Nephron (organoid): ENCODE data around the gene ULK4.
A peak's percentile ranks its signal among the peaks of the same experiment; 100 is the strongest.

Source experiments
- H3K27ac Mint-ChIP-seq, 3 experiments: 2 replicates each; pipeline ENCODE4 v1.8.0; 2020; ENCODE audit warnings: mixed read lengths in 3 of 3, mild to moderate bottlenecking in 2 of 3, moderate library complexity in 1 of 3
- H3K27me3 Mint-ChIP-seq: 2 replicates; pipeline ENCODE4 v1.8.0; 2021; ENCODE audit warnings: low read depth, mild to moderate bottlenecking, moderate library complexity, mixed read lengths
- H3K36me3 Mint-ChIP-seq: 2 replicates; pipeline ENCODE4 v1.8.0; 2020; ENCODE audit warnings: low read depth, mixed read lengths
- H3K4me1 Mint-ChIP-seq: 2 replicates; pipeline ENCODE4 v1.8.0; 2020; ENCODE audit warnings: mixed read lengths
- H3K4me3 Mint-ChIP-seq, 3 experiments: 2 replicates each; pipeline ENCODE4 v1.8.0; 2020; ENCODE audit warnings: mild to moderate bottlenecking in 3 of 3, mixed read lengths in 3 of 3, moderate library complexity in 2 of 3
- H3K9me3 Mint-ChIP-seq: 2 replicates; pipeline ENCODE4 v1.8.0; 2020; ENCODE audit warnings: mixed read lengths
- TF ChIP-seq, protein P1 (sequence below), 3 experiments: fragments of 200-600 bp; sonication (generic); IDR thresholded peaks; one replicate each; pipeline ENCODE4 v1.5.0; 2021; ENCODE audit warnings: antibody characterized with exemption in 3 of 3; ENCODE audit not compliant: unreplicated experiment in 3 of 3

Gene ULK4

DNA sequence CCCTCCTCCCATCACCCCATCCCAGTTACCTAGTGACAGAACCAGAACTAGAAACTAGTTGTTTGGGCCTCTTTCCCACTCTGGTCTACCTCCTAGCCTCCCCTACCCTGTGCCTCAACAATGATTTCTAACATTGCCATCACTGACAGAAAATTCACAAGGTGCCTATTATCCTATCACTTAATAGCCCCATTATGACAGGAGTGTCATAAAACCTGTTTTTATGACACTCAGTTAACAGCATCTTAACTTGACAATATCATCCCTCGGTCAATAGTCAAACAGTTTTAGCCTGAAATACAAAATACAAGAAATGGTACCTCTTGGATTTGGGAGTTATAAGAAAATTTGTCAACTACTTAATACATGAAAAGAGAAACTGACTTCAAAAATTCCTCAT is 46.5 kb downstream of the ULK4 start:
- peaks cover 9% of the 10 kb centered on the region for H3K36me3 Mint-ChIP-seq
- no peak overlapping the region for H3K27ac Mint-ChIP-seq

DNA sequence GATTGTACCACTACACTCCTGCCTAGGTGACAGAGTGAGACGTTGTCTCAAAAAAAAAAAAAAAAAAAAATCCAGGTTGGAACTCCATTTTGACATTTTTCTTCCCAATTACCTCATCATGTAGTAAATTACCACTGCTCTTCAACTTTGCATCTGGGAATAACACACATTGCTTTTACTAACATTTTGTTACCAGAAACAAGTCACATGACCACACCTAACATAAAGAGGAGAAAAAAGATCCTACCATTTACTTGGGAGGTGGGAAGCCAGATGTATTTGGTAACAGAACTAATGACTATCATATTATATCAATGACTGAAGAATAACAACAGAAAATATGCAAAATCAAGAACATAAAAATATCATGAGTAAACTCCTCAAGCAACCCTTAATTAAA is 49.6 kb downstream of the ULK4 start:
- TF ChIP-seq, protein P1, sequence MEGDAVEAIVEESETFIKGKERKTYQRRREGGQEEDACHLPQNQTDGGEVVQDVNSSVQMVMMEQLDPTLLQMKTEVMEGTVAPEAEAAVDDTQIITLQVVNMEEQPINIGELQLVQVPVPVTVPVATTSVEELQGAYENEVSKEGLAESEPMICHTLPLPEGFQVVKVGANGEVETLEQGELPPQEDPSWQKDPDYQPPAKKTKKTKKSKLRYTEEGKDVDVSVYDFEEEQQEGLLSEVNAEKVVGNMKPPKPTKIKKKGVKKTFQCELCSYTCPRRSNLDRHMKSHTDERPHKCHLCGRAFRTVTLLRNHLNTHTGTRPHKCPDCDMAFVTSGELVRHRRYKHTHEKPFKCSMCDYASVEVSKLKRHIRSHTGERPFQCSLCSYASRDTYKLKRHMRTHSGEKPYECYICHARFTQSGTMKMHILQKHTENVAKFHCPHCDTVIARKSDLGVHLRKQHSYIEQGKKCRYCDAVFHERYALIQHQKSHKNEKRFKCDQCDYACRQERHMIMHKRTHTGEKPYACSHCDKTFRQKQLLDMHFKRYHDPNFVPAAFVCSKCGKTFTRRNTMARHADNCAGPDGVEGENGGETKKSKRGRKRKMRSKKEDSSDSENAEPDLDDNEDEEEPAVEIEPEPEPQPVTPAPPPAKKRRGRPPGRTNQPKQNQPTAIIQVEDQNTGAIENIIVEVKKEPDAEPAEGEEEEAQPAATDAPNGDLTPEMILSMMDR (IDR thresholded peaks at IDR 0.05; ENCODE audit: unreplicated experiment in 3 of 3): no peak
- no peak overlapping the region for H3K4me3 Mint-ChIP-seq
- no peaks in the 10 kb centered on the region for H3K27me3 Mint-ChIP-seq
- H3K27ac Mint-ChIP-seq: no peak overlapping the region
- H3K9me3 Mint-ChIP-seq: no peaks in the 10 kb centered on the region
- H3K4me1 Mint-ChIP-seq: no peaks in the 10 kb centered on the region
- peaks cover 9% of the 10 kb centered on the region for H3K36me3 Mint-ChIP-seq

More for the DNA sequence above, 46.5 kb downstream of the ULK4 start:
- TF ChIP-seq, protein P1 (IDR thresholded peaks at IDR 0.05; ENCODE audit: unreplicated experiment in 3 of 3): no peak
- Mint-ChIP-seq H3K4me1 (peaks cover 10% of the 10 kb centered on the region), H3K27me3 (no peaks in the 10 kb centered on the region), H3K9me3 (no peaks in the 10 kb centered on the region), H3K4me3 (no peak overlapping the region)

DNA sequence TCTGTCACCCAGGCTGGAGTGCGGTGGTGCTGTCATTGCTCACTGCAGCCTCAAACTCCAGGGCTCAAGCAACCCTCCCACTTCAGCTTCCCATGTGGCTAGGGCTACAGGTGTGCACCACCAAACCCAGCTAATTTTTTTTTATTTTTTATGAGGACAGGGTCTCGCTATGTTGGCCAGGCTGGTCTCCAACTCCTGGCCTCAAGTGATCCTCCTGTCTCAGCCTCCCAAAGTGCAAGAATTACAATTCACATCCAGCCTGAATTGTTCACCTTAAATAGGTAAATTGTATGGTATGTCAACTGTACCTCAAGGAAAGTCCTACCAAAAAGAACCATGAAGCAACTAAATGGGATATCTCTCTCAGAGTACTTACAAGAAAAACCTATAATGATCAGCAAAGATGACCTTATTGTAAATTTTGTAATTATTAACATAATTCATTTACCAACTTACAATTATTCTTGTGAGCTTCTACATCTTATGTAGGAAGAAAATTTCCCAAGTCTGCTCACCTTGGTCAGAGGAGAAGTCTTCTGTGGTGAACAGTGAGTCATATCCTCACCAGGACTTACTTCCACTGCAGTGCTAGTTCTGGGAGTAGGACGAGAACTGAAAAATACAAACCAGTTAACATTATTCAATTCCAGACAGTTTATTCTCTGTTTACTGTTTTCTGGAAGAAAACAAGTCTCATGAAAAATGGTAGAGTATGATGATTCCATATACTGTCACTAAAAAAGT is 54.4 kb downstream of the ULK4 start:
- no peaks in the 10 kb centered on the region for H3K9me3 Mint-ChIP-seq

DNA sequence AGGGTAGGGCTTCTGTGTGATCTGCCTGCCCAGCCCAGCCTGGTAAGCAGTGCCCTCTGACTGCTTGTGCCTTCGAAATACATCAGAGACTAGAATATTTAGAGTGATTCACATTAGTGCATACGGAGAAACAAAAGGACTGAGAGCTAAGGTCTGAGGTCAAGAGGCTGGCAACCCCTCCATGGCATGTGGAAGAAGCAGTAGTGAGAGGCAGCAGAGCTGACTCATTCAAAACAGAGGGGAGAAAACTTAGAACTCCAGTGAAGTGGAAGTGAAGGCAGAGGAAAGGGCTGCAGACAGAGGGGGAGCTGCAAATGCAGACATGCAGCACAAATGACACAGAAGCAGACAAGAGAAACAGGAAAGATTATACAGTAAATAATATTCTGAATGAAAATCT is 61.6 kb downstream of the ULK4 start:
- TF ChIP-seq, protein P1 (IDR thresholded peaks at IDR 0.05; ENCODE audit: unreplicated experiment in 3 of 3): no peak
- peaks cover 4% of the 10 kb centered on the region for H3K36me3 Mint-ChIP-seq
- H3K27ac Mint-ChIP-seq: peak overlapping the region in 1 of 3 experiments; percentile 48
- H3K27me3 Mint-ChIP-seq: no peaks in the 10 kb centered on the region
- no peaks in the 10 kb centered on the region for H3K9me3 Mint-ChIP-seq
- H3K4me1 Mint-ChIP-seq: no peaks in the 10 kb centered on the region
- H3K4me3 Mint-ChIP-seq: no peak overlapping the region

More for the DNA sequence above, 54.4 kb downstream of the ULK4 start:
- no peaks in the 10 kb centered on the region for H3K27me3 Mint-ChIP-seq
- H3K4me3 Mint-ChIP-seq: no peak overlapping the region
- H3K36me3 Mint-ChIP-seq: peaks cover 20% of the 10 kb centered on the region
- no peak overlapping the region for H3K27ac Mint-ChIP-seq
- TF ChIP-seq, protein P1 (IDR thresholded peaks at IDR 0.05; ENCODE audit: unreplicated experiment in 3 of 3): no peak
- H3K4me1 Mint-ChIP-seq: no peaks in the 10 kb centered on the region

DNA sequence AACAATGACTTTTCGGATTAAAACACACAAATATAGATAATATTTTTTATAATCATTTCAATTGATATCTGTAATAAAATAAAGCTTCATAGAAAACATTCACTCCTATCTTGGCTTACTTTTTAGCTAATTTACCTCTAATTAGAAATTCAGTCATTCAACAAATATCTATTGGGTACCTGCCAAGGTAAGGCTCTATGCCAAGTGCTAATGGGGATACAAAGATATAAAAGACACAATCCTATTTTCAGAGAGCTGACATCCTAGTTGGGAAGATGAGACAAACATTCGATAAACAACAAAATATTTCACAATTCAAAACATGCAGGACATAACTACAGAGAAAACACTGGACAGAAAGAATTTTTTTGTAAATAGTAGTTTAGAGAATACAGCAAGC is 63.3 kb downstream of the ULK4 start:
- Mint-ChIP-seq H3K9me3 (no peaks in the 10 kb centered on the region), H3K27me3 (no peaks in the 10 kb centered on the region), H3K36me3 (peaks cover 9% of the 10 kb centered on the region), H3K4me3 (no peak overlapping the region), H3K27ac (no peak overlapping the region), H3K4me1 (no peaks in the 10 kb centered on the region)
- TF ChIP-seq, protein P1 (IDR thresholded peaks at IDR 0.05; ENCODE audit: unreplicated experiment in 3 of 3): no peak

DNA sequence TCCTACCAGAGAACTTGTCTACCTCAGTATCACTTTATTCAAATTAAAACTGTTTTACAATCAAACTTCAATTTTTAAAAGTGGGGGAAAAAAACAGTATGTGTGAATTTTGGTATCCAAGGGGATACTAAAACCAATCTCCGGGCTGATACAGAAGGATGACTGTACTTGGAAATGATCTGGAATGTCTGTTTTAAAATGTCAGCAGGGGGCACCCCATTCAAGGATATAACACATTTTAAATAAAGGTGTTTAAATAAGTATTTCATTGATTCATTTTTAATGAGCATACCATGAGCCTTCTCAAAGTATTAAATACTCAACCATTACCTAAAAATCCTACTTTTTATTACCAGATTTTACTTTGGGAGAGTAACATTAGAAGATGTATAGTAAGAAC is 67.9 kb downstream of the ULK4 start:
- Mint-ChIP-seq H3K9me3 (peaks cover 11% of the 10 kb centered on the region), H3K36me3 (peaks cover 28% of the 10 kb centered on the region)

More for the DNA sequence above, 67.9 kb downstream of the ULK4 start:
- Mint-ChIP-seq H3K27me3 (peaks cover 9% of the 10 kb centered on the region), H3K4me3 (no peak overlapping the region), H3K27ac (no peak overlapping the region), H3K4me1 (no peaks in the 10 kb centered on the region)
- TF ChIP-seq, protein P1 (IDR thresholded peaks at IDR 0.05; ENCODE audit: unreplicated experiment in 3 of 3): peak; percentile 52 to 69 (median 60)
